Measurements from ENCODE around the gene ST3GAL3.

Gene ST3GAL3

DNA sequence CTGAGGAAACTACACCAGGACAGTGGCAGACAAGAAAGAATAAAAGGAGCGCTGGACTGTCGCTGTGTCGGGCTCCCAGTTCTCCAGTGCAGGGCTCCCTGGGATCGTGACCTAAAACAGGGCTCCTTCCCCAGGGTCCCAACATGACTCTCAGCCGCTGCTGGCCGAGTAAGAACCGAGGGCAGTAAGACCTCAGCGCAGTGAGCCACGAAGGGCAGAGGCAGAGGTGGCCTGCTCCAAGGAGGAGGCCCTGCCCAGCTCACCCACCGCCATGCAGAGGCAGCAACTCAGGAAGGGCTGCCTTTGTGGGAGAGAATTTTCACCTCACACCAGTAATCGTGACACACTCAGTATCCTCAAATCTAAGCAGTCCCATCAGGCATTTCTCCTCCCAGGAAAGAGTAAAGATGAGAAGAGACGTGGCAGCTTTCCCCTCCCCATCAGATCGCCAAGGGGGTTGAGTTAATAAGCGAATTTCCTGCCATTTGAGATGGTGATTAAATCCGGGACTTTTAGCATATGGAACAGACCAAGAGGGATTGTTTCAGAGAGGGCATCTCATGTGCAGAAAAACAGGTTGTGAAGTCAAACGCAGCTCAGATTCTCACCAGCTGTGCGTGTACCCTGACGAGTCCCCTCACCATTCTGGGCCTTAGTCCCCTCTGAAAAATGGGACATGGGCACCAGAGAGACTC, 206.5 kb downstream of the ST3GAL3 start:
- DNase-seq (ENCODE audit: low read depth): no peak

DNA sequence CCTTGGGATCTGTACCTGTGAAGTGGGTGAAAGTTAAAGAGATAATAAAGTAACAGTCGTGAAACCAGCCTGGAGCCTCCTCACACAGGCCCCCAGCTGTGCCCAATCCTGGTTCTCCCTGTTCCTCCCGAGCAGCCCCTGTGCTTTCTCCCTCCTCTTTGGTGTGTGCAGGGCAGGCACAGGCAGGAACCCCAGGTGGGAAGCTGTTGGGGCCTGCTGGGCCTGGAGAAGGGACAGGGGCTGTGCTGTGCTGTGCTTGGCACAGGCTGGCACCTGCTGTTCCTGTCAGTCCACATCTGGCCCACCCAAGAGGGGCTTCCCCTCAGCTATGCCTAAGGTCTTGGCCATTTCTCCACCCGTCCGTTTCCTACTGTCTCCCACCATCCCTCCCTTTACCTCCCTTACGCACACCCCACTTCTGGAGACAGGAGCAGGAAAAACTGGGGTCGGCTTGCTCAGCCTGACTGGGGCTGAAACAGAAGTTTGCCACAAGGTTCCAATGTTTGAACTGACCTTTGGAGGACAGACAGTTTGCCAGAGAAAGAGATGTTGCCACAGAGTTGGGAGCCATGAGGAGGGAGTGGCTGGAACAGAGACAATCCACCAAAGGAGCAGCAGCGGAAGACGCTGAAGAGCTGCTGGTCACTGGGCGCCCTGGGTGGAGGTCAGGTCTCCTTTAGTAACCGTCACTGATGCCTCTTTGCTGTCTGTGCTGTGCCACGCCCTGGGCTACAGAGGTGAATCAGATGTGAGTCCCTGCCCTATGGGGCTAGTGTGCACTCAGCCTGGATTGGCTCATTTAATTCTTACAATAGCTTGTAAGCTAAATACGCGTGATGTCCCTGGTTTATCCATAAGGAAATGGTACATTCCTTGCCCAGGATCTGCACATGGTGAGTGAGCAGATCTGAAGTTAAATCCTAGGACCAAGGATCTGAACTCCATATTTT, 207.5 kb downstream of the ST3GAL3 start:
- DNase-seq (ENCODE audit: low read depth): no peak

DNA sequence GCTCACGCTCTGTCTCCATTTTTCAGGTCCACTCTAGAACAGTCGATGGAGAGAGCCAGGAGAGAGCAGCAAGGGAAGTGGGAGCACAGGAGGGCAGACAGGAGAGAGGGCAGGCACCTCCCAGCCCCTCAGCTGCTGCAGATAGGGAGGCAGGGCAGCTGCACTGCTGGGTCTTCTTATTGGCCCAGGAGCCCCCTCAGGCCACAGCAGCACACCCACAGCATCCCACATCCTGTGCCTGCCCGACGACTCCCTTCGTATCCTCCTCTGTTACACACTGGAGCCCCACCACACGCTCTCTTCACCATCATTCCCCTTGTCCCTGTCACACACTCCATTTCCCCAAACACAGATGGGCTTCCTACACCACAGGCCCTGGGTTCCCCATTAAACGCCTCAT, 212.6 kb downstream of the ST3GAL3 start:
- no peak for DNase-seq (ENCODE audit: low read depth)

DNA sequence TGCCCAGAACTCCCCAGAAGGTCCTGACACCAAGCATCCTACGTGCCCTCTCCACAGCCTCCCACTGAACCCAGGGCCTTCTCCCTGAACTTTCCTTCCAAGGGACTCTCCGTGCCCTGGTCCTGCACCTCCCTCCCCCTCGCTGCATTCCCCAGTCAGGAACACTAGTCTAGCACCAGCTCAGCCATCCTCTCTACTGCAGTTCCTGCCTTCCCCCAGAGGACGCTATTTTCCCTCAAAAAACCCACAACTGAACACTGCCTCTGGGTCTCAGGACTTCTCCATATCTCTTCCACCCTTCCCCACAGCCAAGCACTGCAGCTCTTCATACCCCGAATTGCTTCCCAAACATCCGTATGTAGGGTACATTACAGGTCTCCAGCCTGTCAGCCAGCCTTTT, 213.7 kb downstream of the ST3GAL3 start:
- no peak for DNase-seq (ENCODE audit: low read depth)

DNA sequence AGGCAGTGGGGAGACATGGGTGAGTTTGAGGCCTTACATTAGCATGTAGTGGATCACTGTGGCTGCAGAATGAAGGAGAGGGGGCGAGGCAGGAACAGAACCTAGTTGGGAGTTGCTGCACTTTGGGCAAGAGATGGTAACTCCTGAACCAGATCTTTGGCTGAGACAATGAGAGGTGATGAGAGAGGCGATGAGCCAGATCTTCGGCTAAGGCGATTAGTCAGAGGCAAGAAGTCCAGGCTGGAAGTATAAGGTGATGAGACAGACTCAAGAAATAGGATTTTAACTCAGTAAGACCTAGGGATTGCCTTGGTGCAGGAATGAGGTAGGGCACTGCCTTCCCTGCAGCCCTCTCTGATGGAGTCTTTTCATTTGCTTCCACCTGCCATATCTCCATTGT, 217.2 kb downstream of the ST3GAL3 start:
- no peak for DNase-seq (ENCODE audit: low read depth)

DNA sequence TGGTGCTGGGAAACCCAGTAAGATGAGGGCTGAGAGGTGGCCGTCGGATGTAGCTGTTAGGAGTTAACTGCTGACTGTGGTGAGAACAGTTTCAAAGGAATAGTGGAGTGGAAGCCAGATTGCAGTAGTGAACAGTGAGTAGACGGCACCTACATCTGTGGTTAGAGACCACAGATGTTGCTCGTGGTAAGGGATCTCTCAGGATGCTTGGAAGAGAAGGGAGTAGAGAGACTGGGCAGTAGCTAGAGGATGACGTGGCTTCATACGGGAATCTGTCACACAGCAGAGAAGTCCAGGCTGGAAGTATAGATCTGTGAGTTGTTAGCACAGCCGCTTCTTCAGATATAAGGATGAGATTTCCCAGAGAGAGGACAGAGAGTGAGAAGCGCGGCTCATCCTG, 218.5 kb downstream of the ST3GAL3 start:
- no peak for DNase-seq (ENCODE audit: low read depth)

DNA sequence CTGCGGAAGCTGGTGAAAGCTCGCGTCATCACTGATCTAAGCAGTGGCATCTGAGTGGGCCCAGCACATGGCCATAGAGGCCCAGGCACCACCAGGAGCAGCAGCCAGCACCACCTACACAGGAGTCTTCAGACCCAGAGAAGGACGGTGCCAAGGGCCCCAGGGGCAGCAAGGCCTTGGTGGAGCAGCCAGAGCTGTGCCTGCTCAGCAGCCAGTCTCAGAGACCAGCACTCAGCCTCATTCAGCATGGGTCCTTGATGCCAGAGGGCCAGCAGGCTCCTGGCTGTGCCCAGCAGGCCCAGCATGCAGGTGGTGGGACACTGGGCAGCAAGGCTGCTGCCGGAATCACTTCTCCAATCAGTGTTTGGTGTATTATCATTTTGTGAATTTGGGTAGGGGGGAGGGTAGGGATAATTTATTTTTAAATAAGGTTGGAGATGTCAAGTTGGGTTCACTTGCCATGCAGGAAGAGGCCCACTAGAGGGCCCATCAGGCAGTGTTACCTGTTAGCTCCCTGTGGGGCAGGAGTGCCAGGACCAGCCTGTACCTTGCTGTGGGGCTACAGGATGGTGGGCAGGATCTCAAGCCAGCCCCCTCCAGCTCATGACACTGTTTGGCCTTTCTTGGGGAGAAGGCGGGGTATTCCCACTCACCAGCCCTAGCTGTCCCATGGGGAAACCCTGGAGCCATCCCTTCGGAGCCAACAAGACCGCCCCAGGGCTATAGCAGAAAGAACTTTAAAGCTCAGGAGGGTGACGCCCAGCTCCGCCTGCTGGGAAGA, 223.0 kb downstream of the ST3GAL3 start:
- no peak for DNase-seq (ENCODE audit: low read depth)

DNA sequence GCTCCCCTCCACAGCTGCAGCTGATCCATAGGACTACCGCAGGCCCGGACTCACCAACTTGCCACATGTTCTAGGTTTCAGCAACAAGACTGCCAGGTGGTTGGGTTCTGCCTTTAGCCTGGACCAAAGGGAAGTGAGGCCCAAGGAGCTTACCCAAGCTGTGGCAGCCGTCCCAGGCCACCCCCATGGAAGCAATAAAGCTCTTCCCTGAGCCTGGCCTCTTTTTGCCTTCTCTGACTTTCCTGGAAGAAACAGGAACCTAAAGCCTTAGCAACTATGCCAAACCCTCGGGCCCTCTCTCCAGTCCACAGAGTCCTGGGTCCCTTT, 223.6 kb downstream of the ST3GAL3 start:
- no peak for DNase-seq (ENCODE audit: low read depth)

DNA sequence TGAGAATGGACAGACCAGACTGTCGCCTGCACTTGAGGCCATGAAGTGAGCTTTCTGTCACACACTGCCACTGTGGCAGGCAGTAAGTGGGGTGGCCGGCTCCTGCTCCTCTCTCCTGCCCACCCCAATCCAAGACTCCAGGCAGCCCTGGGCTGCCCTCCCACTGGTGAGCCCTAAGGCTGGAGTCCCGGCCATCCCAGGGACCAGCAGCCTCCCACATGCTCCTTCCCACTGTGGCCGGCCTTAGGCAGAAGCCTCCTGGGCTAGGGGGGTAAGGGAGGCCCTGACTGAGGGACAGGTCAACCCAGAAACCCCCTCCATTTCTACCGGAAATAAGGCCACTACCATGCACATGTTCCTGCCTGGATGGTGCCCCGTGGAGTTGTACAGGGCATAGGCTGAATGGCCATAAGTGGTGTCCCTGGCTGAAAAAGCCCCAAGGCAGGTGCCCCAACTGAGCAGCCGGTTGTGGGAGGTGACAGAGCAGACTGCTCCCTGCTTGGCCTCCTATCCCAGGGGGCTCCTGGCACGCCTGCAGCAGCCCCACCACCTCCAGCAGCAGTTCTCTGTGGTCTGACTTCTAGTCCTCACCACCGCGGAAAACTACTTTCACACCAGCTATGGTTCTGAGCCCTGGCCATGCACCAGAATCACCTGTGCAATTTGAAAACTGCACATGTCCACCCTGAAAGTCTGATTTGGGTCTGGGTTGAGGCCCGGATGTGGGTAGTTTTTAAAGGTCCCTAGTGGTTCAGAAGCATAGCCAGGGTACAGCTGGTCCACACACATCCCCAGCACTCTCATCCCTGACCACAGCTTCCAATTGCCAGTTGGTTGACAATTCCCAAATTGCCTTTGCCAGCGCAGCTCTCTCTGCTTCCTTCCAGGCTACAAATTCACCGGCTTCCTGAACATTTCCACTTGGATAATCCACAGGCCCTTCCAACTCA, 224.7 kb downstream of the ST3GAL3 start:
- no peak for DNase-seq (ENCODE audit: low read depth)

DNA sequence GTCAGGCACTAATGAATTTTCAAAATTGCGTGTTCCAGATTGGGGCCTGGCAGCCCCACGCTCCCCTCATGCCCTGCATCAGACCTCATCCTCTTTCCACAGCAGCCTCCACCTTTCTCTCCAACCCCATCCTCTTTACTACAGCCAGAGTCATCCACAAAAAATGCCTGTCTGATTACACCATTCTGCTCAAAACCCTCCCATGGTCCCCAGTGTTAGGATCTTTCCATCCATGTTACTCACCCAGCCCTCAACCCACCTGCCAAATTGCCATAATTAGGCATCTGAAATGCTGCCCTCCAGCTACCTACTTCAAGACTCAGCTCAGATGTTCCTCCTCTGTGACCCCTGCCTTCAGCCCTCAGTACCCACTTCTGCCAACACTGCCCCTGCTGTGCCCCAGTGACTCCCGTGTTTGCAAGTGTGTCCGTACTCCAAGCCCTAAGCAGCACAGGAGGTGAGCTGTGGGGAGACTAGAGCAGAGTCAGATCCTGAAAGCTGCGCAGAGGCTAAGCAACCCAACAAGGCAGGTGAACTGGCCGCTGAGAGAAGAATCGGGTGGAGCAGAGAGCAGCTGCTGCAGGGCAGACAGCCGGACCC, 225.6 kb downstream of the ST3GAL3 start:
- no peak for DNase-seq (ENCODE audit: low read depth)

DNA sequence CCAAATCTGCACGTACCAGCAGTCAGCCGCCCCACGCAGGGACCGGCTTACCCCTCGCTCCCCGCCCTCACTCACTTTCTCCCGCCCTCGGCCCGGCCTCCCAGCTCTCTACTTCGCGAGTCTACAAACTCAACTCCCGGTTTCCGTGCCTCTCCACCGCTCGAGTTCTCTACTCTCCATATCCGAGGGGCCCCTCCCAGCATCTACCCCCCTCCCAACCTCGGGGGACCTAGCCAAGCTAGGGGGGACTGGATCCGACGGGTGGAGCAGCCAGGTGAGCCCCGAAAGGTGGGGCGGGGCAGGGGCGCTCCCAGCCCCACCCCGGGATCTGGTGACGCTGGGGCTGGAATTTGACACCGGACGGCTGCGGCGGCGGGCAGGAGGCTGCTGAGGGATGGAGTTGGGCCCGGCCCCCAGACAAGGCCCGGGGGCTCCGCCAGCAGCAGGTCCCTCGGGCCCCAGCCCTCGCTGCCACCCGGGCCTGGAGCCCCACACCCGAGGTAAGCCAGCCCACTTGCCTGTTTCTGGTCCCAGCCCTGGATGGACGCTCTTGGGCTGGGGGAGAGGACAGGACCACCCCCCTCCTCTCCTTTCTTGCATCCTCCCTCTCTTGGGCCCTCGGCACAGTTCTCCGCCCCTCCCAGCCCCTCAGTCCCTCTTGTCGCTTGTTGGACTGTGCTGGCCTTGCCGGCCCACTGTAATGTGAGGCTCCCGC, 226.2 kb downstream of the ST3GAL3 start, which contains the start of gene ARTN:
ARTN (plus strand) TSS at position 416 of the 715 bp plus-strand sequence. CDS start 1,856 bp downstream, outside the sequence.
- DNase-seq (ENCODE audit: low read depth): no peak

DNA sequence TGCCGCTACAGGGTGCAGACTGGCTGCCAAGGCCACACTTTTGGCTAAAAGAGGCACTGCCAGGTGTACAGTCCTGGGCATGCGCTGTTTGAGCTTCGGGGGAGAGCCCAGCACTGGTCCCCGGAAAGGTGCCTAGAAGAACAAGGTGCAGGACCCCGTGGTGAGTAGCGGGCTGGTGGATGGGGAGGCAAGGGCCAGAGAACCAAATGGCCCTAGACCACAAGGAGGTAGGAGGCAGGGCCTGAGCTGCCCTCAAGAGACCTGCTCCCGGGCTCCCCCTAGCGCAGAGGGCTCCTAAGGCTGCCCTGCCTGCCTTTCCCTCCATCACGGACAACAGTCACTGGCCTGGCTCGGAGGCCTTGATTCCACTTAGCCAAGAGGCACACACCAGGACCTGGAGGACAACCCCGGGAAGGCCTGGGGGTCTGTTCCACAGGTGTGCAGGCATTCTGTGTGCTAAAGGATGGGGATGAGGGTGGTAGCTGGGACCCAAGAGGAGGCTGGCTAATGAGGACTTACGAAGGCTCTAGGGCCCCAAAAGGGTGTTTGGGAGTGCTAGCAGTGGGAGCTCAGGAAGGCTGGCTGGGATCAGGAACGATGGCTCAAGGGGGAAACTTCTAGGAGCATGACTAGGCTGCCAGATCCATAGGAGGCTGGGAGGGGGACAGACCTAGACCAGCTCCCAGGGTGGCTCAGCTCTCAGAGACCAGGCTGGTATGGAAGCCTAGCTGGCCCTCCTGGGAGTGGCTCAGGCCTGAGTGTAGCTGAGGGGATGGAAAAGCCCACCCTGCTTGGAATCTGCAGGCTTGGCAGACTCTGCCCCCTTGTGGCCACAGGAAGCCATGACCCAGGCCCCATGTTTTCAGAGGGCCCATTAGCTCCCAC, 227.0 kb downstream of the ST3GAL3 start:
- DNase-seq (ENCODE audit: low read depth): peak; percentile 52

DNA sequence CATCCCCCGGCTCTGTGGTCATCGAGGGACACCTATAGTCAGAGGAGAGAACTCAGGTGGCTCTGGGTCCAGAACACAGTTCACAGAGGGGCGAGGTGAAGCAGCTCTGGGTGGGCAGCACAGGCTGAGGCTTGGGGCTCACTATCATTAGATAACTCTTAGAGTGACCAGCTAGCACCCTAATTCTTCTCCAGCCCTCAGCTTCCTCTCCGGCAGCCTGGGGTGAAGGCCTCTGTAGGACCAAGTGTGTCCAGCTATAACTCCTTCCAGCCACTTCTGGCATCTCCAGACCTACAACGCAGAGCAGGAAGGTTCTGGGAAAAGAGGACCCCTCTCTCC, 227.6 kb downstream of the ST3GAL3 start:
- DNase-seq (ENCODE audit: low read depth): no peak

DNA sequence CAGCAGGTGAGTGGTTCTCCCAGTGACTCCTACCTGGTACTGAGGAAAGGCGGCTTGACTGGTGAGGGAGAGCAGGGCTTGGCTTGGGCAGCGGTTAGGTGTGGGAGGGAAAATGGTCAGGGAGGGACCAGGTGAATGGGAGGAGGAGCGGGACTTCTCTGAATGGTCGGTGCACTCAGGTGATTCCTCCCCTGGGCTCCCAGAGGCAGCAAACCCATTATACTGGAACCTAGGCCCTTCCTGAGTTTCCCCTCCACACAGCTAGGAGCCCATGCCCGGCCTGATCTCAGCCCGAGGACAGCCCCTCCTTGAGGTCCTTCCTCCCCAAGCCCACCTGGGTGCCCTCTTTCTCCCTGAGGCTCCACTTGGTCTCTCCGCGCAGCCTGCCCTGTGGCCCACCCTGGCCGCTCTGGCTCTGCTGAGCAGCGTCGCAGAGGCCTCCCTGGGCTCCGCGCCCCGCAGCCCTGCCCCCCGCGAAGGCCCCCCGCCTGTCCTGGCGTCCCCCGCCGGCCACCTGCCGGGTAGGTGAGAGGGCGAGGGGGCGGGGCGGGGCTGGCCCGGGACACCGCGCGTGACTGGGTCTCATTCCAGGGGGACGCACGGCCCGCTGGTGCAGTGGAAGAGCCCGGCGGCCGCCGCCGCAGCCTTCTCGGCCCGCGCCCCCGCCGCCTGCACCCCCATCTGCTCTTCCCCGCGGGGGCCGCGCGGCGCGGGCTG, 228.5 kb downstream of the ST3GAL3 start:
- no peak for DNase-seq (ENCODE audit: low read depth)

DNA sequence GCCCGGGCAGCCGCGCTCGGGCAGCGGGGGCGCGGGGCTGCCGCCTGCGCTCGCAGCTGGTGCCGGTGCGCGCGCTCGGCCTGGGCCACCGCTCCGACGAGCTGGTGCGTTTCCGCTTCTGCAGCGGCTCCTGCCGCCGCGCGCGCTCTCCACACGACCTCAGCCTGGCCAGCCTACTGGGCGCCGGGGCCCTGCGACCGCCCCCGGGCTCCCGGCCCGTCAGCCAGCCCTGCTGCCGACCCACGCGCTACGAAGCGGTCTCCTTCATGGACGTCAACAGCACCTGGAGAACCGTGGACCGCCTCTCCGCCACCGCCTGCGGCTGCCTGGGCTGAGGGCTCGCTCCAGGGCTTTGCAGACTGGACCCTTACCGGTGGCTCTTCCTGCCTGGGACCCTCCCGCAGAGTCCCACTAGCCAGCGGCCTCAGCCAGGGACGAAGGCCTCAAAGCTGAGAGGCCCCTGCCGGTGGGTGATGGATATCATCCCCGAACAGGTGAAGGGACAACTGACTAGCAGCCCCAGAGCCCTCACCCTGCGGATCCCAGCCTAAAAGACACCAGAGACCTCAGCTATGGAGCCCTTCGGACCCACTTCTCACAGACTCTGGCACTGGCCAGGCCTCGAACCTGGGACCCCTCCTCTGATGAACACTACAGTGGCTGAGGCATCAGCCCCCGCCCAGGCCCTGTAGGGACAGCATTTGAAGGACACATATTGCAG, 229.3 kb downstream of the ST3GAL3 start:
- DNase-seq (ENCODE audit: low read depth): no peak

DNA sequence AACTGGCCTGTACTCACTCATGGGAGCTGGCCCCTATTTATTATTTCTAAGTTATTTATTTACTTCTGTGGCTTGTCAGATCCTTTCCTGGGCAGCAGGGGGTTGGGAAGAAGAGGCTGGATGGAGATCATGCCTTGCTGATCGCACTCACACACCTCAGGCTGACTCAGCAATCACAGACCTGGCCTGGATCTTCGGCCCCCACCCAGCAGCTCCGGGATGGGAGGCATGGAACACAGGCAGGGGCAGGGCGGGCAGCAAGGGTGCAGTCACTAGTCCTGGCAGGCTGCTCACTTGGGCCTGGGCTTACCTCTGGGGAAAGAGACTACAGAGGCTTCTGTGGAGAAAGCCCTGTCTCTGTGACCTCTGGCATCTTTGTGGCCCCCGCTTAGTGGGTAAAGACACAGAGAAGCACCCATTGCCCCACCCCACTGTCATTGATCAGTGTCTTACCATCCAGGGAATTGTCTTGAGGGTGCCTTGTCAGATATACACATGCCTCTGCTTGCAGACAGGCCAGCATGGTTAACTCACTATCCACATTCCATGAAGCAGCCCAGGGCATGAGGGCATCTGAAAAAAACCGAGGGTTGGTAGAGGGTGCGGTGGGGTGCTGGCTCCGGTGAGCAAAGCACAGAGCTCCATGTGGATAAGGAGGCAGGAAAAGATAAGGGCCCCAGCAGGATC, 230.0 kb downstream of the ST3GAL3 start:
- DNase-seq (ENCODE audit: low read depth): no peak

DNA sequence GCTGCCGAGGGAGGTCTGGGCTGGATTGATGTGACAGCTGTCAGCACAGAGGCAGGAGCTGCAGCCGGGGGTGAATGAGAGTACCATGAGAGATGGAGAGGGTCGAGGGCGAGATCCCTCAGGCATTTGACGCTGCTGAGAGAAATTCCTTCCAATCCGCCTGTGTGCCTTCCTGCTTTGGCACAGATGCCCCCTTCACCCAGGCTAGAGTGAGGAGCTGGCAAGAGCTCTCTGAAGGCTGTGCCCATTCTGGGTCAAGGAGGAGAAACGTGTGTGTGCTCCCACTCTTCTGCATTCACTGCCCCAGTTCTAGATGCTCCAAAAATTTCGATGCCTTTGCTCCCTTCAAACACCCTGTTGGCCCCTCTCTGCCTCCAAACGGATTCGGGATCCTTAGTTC, 231.0 kb downstream of the ST3GAL3 start:
- no peak for DNase-seq (ENCODE audit: low read depth)

Data from activated T-cell treated with anti-CD3 and anti-CD28 coated beads for 48 hours (primary cell).